ENCODE data around the gene NOTUM.
A peak's percentile ranks its signal among the peaks of the same experiment; 100 is the strongest.
"Not testable (repeated sequence)": the region's sequence is repeated elsewhere in the genome, so short reads cannot be mapped to it uniquely, and the experiment has no call there.

Gene NOTUM

GRCh38 chr17:81922566-81923301 is 38.3 kb downstream of the NOTUM start:
- no peak for DNase-seq

- DNase-seq = no peak
Observed at GRCh38 chr17:81921996-81922565, 38.9 kb downstream of the NOTUM start.

- DNase-seq = no peak
Observed at GRCh38 chr17:81921537-81921862, 39.5 kb downstream of the NOTUM start.

GRCh38 chr17:81920612-81921536 is 40.1 kb downstream of the NOTUM start:
- DNase-seq = no peak

GRCh38 chr17:81918832-81919545 is 42.0 kb downstream of the NOTUM start:
- no peak for DNase-seq

- not testable (repeated sequence) for DNase-seq
Observed at GRCh38 chr17:81918333-81918669, 42.7 kb downstream of the NOTUM start.

- peak; percentile 62 to 80 for DNase-seq
Observed at GRCh38 chr17:81917565-81918332, 43.2 kb downstream of the NOTUM start, which contains the start of gene SIRT7. Gene SIRT7 (minus strand): TSS chr17:81918176. CDS start chr17:81918131, 45 bp downstream.

- DNase-seq = no peak
Observed at GRCh38 chr17:81916234-81917001, 44.6 kb downstream of the NOTUM start.

GRCh38 chr17:81915331-81915730 is 45.7 kb downstream of the NOTUM start:
- DNase-seq = no peak

GRCh38 chr17:81914103-81914850 is 46.7 kb downstream of the NOTUM start:
- no peak for DNase-seq

GRCh38 chr17:81913394-81914102 is 47.4 kb downstream of the NOTUM start:
- no peak for DNase-seq

- DNase-seq = no peak
Observed at GRCh38 chr17:81912441-81913309, 48.3 kb downstream of the NOTUM start.

GRCh38 chr17:81911969-81912368 is 49.0 kb downstream of the NOTUM start:
- no peak for DNase-seq

GRCh38 chr17:81911277-81911961 is 49.6 kb downstream of the NOTUM start, which contains the start of gene PCYT2:
Gene PCYT2 (minus strand): TSS chr17:81911399. CDS start chr17:81911355, 44 bp downstream.
- DNase-seq = peak; percentile 82 to 86

- no peak for DNase-seq
Observed at GRCh38 chr17:81910840-81911276, 50.1 kb downstream of the NOTUM start.

- no peak for DNase-seq
Observed at GRCh38 chr17:81909966-81910839, 50.8 kb downstream of the NOTUM start.

- DNase-seq = no peak
Observed at GRCh38 chr17:81909231-81909630, 51.8 kb downstream of the NOTUM start.

All from hippocampal formation (tissue), 2 donors.